ENCODE measurements around the gene CYTH1. TPM values are rescaled to one million over a fixed set of nuclear protein-coding genes. Genes with fewer than 3 reads are reported as not detected.

Gene CYTH1
- total and polyA plus RNA-seq, 4 donors: 15.4 to 32.1 (median 20.6) TPM

DNA sequence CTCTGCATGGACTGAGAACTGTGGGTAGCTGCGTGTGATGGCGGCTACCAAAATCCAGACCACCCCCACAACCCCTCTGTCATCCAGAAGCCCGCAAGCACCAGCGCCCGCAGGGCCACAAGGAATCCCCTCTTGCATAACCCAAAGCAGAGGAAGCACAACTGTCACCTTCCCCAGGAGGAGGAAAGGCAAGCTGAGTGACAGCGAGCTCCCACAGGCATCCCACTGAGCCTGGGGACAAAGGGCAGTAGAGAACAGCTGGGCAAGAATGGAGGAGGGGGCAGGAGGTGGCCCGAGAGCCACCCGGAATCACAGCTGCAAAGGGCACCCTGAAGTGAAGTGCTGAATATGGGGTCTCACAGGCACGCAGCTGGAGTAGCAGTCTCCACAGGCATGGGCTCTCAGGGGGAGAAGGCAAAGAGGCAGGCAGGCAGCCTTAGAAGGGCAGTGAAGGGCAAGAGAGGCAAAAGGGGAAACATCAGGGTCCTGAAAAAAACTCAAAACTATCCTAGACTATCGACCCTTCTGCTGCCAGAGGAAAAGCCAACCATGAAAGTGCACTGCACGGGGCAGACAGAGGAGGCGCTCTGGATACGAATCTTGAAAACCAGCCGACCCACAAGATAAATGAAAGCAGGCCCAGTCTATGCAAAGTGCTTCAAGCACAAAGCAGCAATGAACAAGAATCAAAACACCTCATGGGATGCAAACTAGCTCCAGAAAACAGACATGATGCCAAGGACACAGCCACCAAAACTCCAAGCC is 41.4 kb upstream of the CYTH1 start:
- no peak overlapping the region for H3K27ac ChIP-seq (ENCODE audit: low read depth in 1 of 2, low read length in 2 of 2)
- no peak overlapping the region for H3K9ac ChIP-seq (ENCODE audit: low read depth in 1 of 2, low read length in 2 of 2)
- no peaks in the 10 kb centered on the region for H3K27me3 ChIP-seq (ENCODE audit: control insufficient read depth in 4 of 4, insufficient read depth in 4 of 4, low read length in 3 of 4)
- H3K4me1 ChIP-seq (ENCODE audit: control insufficient read depth in 4 of 4, insufficient read depth in 4 of 4, low read length in 3 of 4): no peaks in the 10 kb centered on the region
- no peak for DNase-seq (ENCODE audit: low spot score)
- no peak for TF ChIP-seq GABPA (IDR thresholded peaks at IDR 0.05 in 1 of 2, conservative IDR thresholded peaks at IDR 0.05 in 1 of 2)
- TF ChIP-seq YY1 (IDR thresholded peaks at IDR 0.05): no peak
- no peak for TF ChIP-seq RXRA (IDR thresholded peaks at IDR 0.05)
- no peak for TF ChIP-seq RAD21 (IDR thresholded peaks at IDR 0.05)
- no peak overlapping the region for H3K4me3 ChIP-seq (ENCODE audit: low read depth in 1 of 3, low read length in 3 of 3)
- 92% methylated on average over 14 of the region's 14 CpGs for WGBS
- H3K9me3 ChIP-seq (ENCODE audit: control insufficient read depth in 4 of 4, low read length in 3 of 4): no peaks in the 10 kb centered on the region
- peaks cover 29 to 91% (median 70%) of the 10 kb centered on the region in 4 donors for H3K36me3 ChIP-seq (ENCODE audit: control insufficient read depth in 4 of 4, insufficient read depth in 3 of 4, low read depth in 1 of 4, low read length in 3 of 4)

DNA sequence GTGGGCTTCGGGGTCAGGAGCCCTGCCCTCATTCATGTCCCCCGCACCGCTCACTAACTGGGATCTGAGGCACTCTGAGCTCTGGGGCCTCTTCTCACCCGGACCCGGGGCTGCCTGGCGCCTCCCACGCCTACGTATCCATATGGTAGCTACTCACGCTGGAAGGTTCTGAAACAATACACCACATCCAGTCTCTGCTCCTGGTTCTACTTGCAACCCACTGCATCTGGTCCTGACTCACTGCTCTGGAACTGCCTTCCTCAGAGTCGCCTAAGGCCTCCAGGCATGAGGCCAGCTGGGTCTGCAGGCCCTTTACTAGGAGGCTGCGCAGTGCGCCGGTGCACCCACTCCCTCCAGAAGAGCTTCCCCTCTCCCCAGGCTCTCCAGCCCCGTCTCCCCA is 40.5 kb upstream of the CYTH1 start:
- H3K27ac ChIP-seq (ENCODE audit: low read depth in 1 of 2, low read length in 2 of 2): no peak overlapping the region
- WGBS: 95% methylated on average over 14 of the region's 14 CpGs
- TF ChIP-seq YY1 (IDR thresholded peaks at IDR 0.05) (no peak), NR2F2 (IDR thresholded peaks at IDR 0.05) (no peak), HNF4G (IDR thresholded peaks at IDR 0.05) (no peak), ZBTB33 (IDR thresholded peaks at IDR 0.05) (no peak), RAD21 (IDR thresholded peaks at IDR 0.05) (no peak), TAF1 (conservative IDR thresholded peaks at IDR 0.05) (no peak), EGR1 (IDR thresholded peaks at IDR 0.05; ENCODE audit: low read depth in 2 of 2) (no peak), REST (IDR thresholded peaks at IDR 0.05) (no peak)
- TF ChIP-seq, protein P1, sequence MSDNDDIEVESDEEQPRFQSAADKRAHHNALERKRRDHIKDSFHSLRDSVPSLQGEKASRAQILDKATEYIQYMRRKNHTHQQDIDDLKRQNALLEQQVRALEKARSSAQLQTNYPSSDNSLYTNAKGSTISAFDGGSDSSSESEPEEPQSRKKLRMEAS (IDR thresholded peaks at IDR 0.05): no peak
- no peak overlapping the region for H3K9ac ChIP-seq (ENCODE audit: low read depth in 1 of 2, low read length in 2 of 2)
- H3K4me1 ChIP-seq (ENCODE audit: control insufficient read depth in 4 of 4, insufficient read depth in 4 of 4, low read length in 3 of 4): no peaks in the 10 kb centered on the region
- no peaks in the 10 kb centered on the region for H3K9me3 ChIP-seq (ENCODE audit: control insufficient read depth in 4 of 4, low read length in 3 of 4)
- DNase-seq (ENCODE audit: low spot score): no peak
- peaks cover 31 to 91% (median 69%) of the 10 kb centered on the region in 4 donors for H3K36me3 ChIP-seq (ENCODE audit: control insufficient read depth in 4 of 4, insufficient read depth in 3 of 4, low read depth in 1 of 4, low read length in 3 of 4)
- no peak overlapping the region for H3K4me3 ChIP-seq (ENCODE audit: low read depth in 1 of 3, low read length in 3 of 3)
- H3K27me3 ChIP-seq (ENCODE audit: control insufficient read depth in 4 of 4, insufficient read depth in 4 of 4, low read length in 3 of 4): no peaks in the 10 kb centered on the region

GRCh38 chr17:78821961-78822360 is 39.9 kb upstream of the CYTH1 start:
- no peak overlapping the region for H3K9ac ChIP-seq (ENCODE audit: low read depth in 1 of 2, low read length in 2 of 2)
- peaks cover 28 to 89% (median 70%) of the 10 kb centered on the region in 4 donors for H3K36me3 ChIP-seq (ENCODE audit: control insufficient read depth in 4 of 4, insufficient read depth in 3 of 4, low read depth in 1 of 4, low read length in 3 of 4)
- no peak overlapping the region for H3K4me3 ChIP-seq (ENCODE audit: low read depth in 1 of 3, low read length in 3 of 3)
- no peaks in the 10 kb centered on the region for H3K4me1 ChIP-seq (ENCODE audit: control insufficient read depth in 4 of 4, insufficient read depth in 4 of 4, low read length in 3 of 4)
- WGBS: 97% methylated on average over 8 of the region's 8 CpGs
- no peaks in the 10 kb centered on the region for H3K9me3 ChIP-seq (ENCODE audit: control insufficient read depth in 4 of 4, low read length in 3 of 4)
- no peak for DNase-seq (ENCODE audit: low spot score)
- no peaks in the 10 kb centered on the region for H3K27me3 ChIP-seq (ENCODE audit: control insufficient read depth in 4 of 4, insufficient read depth in 4 of 4, low read length in 3 of 4)
- H3K27ac ChIP-seq (ENCODE audit: low read depth in 1 of 2, low read length in 2 of 2): no peak overlapping the region
- TF ChIP-seq FOXA2 (IDR thresholded peaks at IDR 0.05) (no peak), FOXA1 (IDR thresholded peaks at IDR 0.05) (no peak), SP1 (IDR thresholded peaks at IDR 0.05) (no peak), ZBTB33 (IDR thresholded peaks at IDR 0.05) (no peak), YY1 (IDR thresholded peaks at IDR 0.05) (no peak), TAF1 (conservative IDR thresholded peaks at IDR 0.05) (no peak), EGR1 (IDR thresholded peaks at IDR 0.05; ENCODE audit: low read depth in 2 of 2) (no peak), REST (IDR thresholded peaks at IDR 0.05) (no peak), RAD21 (IDR thresholded peaks at IDR 0.05) (no peak)
- TF ChIP-seq, protein P2, sequence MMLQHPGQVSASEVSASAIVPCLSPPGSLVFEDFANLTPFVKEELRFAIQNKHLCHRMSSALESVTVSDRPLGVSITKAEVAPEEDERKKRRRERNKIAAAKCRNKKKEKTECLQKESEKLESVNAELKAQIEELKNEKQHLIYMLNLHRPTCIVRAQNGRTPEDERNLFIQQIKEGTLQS (IDR thresholded peaks at IDR 0.05): no peak
